DMS153 treated with DMSO at 0.1 percent for 48 hours (cell line): ENCODE data around the gene MYH9.

Source experiments
- DNase-seq: peaks from one replicate; lab custom pipeline; 2025; ENCODE audit not compliant: unreplicated experiment; lab: John Stamatoyannopoulos, UW

MYH9 gene

GRCh38 chr22:36369004-36369921 lies 18.5 kb downstream of the MYH9 start:
- DNase-seq = no peak

- no peak for DNase-seq
Observed at GRCh38 chr22:36368359-36368983, 19.3 kb downstream of the MYH9 start.

- no peak for DNase-seq
Observed at GRCh38 chr22:36367479-36367878, 20.3 kb downstream of the MYH9 start.

- DNase-seq = no peak
Observed at GRCh38 chr22:36367066-36367465, 20.7 kb downstream of the MYH9 start.

- DNase-seq = no peak
Observed at GRCh38 chr22:36366291-36366708, 21.5 kb downstream of the MYH9 start.

GRCh38 chr22:36365020-36365411 lies 22.8 kb downstream of the MYH9 start:
- DNase-seq = no peak

- no peak for DNase-seq
Observed at GRCh38 chr22:36364255-36365019, 23.3 kb downstream of the MYH9 start.

- DNase-seq = peak; percentile 17
Observed at GRCh38 chr22:36363349-36363981, 24.3 kb downstream of the MYH9 start.

- DNase-seq = no peak
Observed at GRCh38 chr22:36362932-36363331, 24.8 kb downstream of the MYH9 start.

GRCh38 chr22:36362075-36362474 lies 25.7 kb downstream of the MYH9 start:
- no peak for DNase-seq

- DNase-seq = no peak
Observed at GRCh38 chr22:36360871-36361383, 26.8 kb downstream of the MYH9 start.

- DNase-seq = no peak
Observed at GRCh38 chr22:36360011-36360410, 27.8 kb downstream of the MYH9 start.

GRCh38 chr22:36359470-36359996 lies 28.2 kb downstream of the MYH9 start:
- no peak for DNase-seq

GRCh38 chr22:36358533-36359469 lies 29.0 kb downstream of the MYH9 start:
- no peak for DNase-seq

GRCh38 chr22:36356708-36357624 lies 30.8 kb downstream of the MYH9 start:
- no peak for DNase-seq

GRCh38 chr22:36355894-36356293 lies 31.9 kb downstream of the MYH9 start:
- DNase-seq = no peak

- DNase-seq = no peak
Observed at GRCh38 chr22:36355362-36355761, 32.4 kb downstream of the MYH9 start.

- DNase-seq = no peak
Observed at GRCh38 chr22:36352803-36353507, 34.8 kb downstream of the MYH9 start.
